ENCODE measurements around the gene WFDC1.

DNA sequence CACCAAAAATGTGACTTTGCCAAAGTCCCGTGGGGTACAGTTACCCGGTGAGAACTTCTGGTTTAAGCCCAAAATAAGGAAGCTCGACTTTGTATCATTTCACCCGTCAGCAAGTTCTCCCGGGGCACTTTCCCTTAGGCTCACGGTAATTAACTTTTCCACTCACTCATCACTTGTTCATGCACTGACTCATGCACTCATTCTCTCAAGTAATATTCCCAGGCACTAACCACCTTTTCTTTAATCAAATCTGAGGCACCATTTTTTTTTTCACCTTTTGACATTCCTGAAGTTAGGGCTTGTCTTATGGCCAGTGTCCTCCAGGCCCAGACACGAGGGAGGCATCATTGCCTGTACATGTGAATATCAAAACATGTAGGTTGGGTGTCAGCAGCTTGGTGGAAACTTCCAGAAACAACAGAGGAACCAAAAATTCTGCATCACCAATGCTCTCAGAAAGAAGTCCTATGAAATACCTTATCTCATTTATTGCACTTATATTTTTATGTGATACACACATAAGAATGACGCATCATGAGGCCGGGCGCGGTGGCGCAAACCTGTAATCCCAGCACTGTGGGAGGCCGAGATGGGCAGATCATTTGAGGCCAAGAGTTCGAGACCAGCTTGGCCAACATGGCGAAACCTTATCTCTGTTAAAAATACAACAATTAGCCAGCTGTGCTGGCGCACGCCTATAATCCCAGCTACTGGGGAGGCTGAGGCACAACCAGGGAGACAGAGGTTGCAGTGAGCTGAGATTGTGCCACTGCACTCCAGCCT lies 37.5 kb downstream of the WFDC1 start:
- TF ChIP-seq, protein P1, sequence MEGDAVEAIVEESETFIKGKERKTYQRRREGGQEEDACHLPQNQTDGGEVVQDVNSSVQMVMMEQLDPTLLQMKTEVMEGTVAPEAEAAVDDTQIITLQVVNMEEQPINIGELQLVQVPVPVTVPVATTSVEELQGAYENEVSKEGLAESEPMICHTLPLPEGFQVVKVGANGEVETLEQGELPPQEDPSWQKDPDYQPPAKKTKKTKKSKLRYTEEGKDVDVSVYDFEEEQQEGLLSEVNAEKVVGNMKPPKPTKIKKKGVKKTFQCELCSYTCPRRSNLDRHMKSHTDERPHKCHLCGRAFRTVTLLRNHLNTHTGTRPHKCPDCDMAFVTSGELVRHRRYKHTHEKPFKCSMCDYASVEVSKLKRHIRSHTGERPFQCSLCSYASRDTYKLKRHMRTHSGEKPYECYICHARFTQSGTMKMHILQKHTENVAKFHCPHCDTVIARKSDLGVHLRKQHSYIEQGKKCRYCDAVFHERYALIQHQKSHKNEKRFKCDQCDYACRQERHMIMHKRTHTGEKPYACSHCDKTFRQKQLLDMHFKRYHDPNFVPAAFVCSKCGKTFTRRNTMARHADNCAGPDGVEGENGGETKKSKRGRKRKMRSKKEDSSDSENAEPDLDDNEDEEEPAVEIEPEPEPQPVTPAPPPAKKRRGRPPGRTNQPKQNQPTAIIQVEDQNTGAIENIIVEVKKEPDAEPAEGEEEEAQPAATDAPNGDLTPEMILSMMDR (conservative IDR thresholded peaks at IDR 0.05; ENCODE audit: low read length): no peak
- no peak for TF ChIP-seq EZH2phosphoT487 (IDR thresholded peaks at IDR 0.05; ENCODE audit: borderline replicate concordance, low read depth, low read length)

Measured in OCI-LY7 (cell line).